LNCaP clone FGC (cell line): ENCODE results near the gene SIK3.

Experiments
- DNase-seq: peaks from one replicate; pipeline ENCODE4 v3.0.0-alpha.2; 2011; ENCODE audit warnings: low read depth
- H3K4me3 ChIP-seq: 2 replicates; pipeline ENCODE4 v1.5.1; 2011; ENCODE audit warnings: mild to moderate bottlenecking, low read depth, low read length, control low read depth
- TF ChIP-seq, protein P1 (sequence below): IDR thresholded peaks from 2 replicates; pipeline ENCODE4 v1.5.1; 2012; ENCODE audit warnings: mild to moderate bottlenecking; ENCODE audit not compliant: control insufficient read depth, insufficient read depth; ENCODE audit errors: extremely low read depth

Gene SIK3

DNA sequence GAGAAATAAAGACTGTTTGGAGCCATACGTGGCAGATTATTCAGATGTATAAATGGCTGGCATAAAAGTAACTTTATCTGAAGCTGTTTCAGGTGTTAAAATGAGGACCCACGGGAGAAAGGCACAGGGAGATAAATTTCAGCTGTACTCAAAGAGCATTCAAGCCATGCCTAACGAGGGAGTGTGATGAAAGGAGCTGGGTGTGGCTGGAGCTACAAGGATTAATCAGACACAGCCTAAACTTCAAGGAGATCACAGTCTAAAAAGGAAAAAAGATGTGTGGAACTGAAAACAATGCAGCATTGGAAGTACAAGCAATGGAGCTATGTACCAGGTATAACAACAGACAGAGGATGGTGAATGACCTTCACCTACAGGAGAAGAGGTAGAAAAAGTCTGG lies 140.0 kb downstream of the SIK3 start:
- TF ChIP-seq, protein P1, sequence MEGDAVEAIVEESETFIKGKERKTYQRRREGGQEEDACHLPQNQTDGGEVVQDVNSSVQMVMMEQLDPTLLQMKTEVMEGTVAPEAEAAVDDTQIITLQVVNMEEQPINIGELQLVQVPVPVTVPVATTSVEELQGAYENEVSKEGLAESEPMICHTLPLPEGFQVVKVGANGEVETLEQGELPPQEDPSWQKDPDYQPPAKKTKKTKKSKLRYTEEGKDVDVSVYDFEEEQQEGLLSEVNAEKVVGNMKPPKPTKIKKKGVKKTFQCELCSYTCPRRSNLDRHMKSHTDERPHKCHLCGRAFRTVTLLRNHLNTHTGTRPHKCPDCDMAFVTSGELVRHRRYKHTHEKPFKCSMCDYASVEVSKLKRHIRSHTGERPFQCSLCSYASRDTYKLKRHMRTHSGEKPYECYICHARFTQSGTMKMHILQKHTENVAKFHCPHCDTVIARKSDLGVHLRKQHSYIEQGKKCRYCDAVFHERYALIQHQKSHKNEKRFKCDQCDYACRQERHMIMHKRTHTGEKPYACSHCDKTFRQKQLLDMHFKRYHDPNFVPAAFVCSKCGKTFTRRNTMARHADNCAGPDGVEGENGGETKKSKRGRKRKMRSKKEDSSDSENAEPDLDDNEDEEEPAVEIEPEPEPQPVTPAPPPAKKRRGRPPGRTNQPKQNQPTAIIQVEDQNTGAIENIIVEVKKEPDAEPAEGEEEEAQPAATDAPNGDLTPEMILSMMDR = no peak
- no peak overlapping the region for H3K4me3 ChIP-seq
- DNase-seq = no peak

DNA sequence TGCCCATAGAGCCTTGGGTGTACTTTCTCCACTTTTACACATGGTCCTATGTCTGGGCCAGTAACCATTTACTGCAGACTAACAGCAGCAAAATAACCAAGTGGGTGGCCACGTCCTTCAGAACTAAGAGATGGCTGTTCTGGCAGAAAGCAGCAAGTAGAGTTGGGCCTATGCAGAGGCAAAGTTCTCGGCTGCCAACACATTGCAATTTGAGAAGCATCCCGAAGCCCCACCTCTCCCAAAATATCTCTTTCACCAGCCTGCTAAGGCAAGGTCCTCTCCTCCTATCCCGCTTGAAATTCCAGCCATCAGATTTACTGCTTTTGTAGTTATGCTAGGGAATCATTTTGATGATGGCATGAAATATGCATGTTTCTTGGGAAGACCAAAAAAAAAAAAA lies 142.3 kb downstream of the SIK3 start:
- no peak for DNase-seq
- TF ChIP-seq, protein P1 = no peak

DNA sequence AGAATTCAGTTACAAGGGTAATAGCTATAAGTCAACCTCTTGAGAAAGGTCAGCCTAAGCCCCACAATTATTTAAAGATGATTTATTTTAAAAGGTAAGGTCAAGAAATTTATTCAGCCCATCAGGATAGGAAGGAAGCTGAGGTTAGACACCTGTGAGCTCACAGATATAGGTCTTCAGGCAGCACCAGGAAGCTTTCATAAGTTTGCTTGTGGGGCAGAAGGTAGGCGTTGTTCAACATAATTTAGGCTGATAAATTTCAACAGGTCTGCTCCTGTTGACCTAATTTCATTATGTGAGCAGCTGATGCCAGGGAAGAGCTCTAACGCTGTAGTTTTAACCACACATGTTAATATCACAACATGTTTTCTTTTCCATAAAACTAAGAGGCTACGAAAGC lies 142.7 kb downstream of the SIK3 start:
- H3K4me3 ChIP-seq = no peak overlapping the region
- TF ChIP-seq, protein P1 = no peak
- DNase-seq = no peak

More for the DNA sequence above, 142.3 kb downstream of the SIK3 start:
- no peak overlapping the region for H3K4me3 ChIP-seq

DNA sequence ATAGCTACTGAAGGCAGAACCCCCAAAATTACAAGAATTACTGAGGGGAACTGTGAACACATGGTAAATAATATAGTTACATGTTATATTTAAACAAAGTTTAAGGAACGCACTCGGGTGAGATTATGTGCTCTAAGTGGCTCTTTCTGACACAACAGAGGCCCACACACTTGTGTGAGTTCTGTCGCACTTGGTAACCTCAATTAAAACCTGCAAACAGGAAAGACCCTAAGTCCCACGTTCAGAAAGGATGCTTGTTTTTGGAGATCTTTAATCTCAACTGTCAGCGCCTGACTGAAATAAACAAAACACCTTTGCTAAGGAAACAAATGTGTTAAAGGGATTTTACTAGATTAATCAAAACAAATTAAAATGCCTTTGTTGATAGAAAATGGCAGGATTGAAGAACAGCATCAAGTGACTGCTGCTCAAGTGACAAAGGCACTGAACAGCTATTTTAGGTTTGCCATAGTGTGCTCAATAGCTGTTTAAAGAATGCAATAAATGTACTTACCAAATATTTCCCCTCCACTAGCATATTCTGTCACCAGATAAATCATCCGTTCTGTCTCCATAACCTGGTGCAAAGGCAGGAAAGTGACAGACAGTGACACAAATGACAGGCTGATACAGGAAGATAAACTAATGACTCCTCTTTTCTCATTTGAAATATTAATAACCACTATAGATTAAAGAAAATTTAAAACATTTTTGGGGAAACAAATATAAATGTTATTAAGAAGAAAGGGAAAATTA lies 144.5 kb downstream of the SIK3 start:
- TF ChIP-seq, protein P1 = no peak
- no peak for DNase-seq
- no peak overlapping the region for H3K4me3 ChIP-seq

DNA sequence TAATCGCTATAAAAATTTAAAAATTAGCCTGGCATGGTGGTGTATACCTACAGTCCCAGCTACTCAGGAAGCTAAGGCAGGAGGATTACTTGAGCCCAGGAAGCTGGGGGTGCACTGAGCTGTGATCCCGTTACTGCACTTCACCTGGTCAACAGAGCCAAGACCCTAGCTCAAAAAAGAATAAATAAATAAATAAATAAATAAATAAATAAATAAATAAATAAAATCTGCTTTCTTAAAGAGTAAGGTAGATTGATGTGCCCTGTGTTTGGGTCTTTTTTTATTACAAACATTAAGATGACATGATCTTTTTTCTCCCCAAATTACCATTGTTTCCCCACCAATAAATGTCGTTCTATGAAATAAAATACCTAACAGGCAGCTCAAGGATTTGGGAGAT lies 146.5 kb downstream of the SIK3 start:
- TF ChIP-seq, protein P1 = no peak
- no peak overlapping the region for H3K4me3 ChIP-seq
- no peak for DNase-seq

DNA sequence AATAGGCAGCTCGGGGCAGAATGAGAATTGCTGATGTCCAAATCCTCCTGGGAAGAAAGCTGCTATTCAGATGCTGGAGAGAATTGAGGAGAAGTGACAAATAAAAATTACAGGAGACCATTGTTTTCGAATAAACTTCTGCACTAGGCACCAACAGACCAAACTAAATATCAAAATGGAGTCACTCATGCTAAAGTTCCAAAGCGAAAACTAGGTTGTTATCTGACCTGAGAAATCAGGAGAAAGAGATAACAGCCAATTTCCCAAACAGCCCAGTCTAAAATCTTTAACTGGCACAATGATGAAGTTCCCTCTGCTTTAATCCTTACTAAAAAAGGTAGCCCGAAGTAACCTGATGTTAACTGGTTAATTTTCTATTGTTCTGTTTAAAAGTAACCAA lies 148.0 kb downstream of the SIK3 start:
- TF ChIP-seq, protein P1 = no peak
- no peak overlapping the region for H3K4me3 ChIP-seq
- DNase-seq = no peak

DNA sequence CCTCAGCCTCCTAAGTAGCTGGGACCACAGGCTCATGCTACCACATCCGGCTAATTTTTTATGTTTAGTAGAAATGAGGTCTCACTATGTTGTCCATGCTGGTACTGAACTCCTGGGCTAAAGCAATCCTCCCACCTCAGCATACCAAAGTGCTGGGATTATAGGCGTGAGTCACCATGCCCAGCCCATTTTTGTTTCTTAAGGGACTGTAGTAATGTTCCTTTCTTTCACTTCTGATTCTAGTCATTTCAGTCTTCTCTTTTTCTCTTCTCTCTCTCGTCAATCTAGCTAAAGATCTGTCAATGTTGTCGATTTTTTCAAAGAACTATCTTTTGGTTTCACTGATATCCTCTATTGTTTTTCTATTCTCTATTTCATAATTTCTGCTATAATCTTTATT lies 149.8 kb downstream of the SIK3 start:
- TF ChIP-seq, protein P1 = no peak
- no peak for DNase-seq
- no peak overlapping the region for H3K4me3 ChIP-seq
